HEK293 (cell line): ENCODE results near the gene ITGA3.

Experiments used
- CTCF ChIA-PET: fragments of 350-600 bp; formaldehyde crosslinking; extraction: SDS; loops from one replicate; lab custom pipeline; 2021; ENCODE audit warnings: antibody characterized with exemption; lab: Yijun Ruan, JAX
- POLR2A ChIA-PET: fragments of 300-600 bp; formaldehyde crosslinking; extraction: SDS; loops from one replicate; lab custom pipeline; 2020; ENCODE audit warnings: antibody characterized with exemption, inconsistent platforms; lab: Yijun Ruan, JAX
- H3K27ac ChIP-seq: fragments of 200-500 bp; sonication (Bioruptor generic); 2 replicates; pipeline ENCODE4 v1.5.1; 2014; ENCODE audit warnings: low read depth, low read length, control low read depth, inconsistent platforms; ENCODE audit errors: extremely low read depth
- H3K36me3 ChIP-seq, 2 experiments: fragments of 200-500 bp in 1 of 2; sonication (Bioruptor generic) in 1 of 2; 1 replicate in 1 of 2; 2 replicates in 1 of 2; pipeline ENCODE4 v1.5.1; 2014 to 2017; ENCODE audit warnings: inconsistent platforms in 2 of 2, low read length in 2 of 2; ENCODE audit not compliant: control insufficient read depth in 2 of 2, insufficient read depth in 1 of 2
- H3K4me1 ChIP-seq: fragments of 200-500 bp; sonication (Bioruptor generic); 2 replicates; pipeline ENCODE4 v1.5.1; 2014; ENCODE audit warnings: mild to moderate bottlenecking, low read length, inconsistent platforms; ENCODE audit not compliant: control insufficient read depth, insufficient read depth
- H3K4me3 ChIP-seq: 2 replicates; pipeline ENCODE4 v1.5.1; 2011; ENCODE audit warnings: low read depth, mild to moderate bottlenecking, control low read depth, low read length, moderate library complexity
- H3K9me3 ChIP-seq: fragments of 200-500 bp; sonication (Bioruptor generic); 2 replicates; pipeline ENCODE4 v1.5.1; 2014; ENCODE audit warnings: low read depth, low read length, inconsistent platforms; ENCODE audit not compliant: control insufficient read depth, insufficient read depth
- HOXA7 ChIP-seq: sonication (generic); formaldehyde crosslinking; IDR thresholded peaks from 2 replicates; pipeline ENCODE4 v1.8.1; 2022; ENCODE audit warnings: missing genetic modification reagents, borderline replicate concordance
- INSM2 ChIP-seq: fragments of 450-650 bp; formaldehyde crosslinking; IDR thresholded peaks from 2 replicates; pipeline ENCODE4 v1.5.1; 2016; ENCODE audit warnings: missing biosample characterization, missing genetic modification characterization
- OSR2 ChIP-seq: fragments of 450-650 bp; formaldehyde crosslinking; IDR thresholded peaks from 2 replicates; pipeline ENCODE4 v1.5.1; 2016; ENCODE audit warnings: missing biosample characterization, missing genetic modification characterization
- WT1 ChIP-seq: fragments of 450-650 bp; formaldehyde crosslinking; IDR thresholded peaks from 2 replicates; pipeline ENCODE4 v1.5.1; 2016; ENCODE audit warnings: missing biosample characterization, missing genetic modification characterization
- ZBTB20 ChIP-seq: fragments of 450-650 bp; formaldehyde crosslinking; IDR thresholded peaks from 2 replicates; pipeline ENCODE4 v1.5.1; 2016; ENCODE audit warnings: missing biosample characterization, missing genetic modification characterization
- ZBTB44 ChIP-seq: fragments of 450-650 bp; IDR thresholded peaks from 2 replicates; pipeline ENCODE4 v1.5.1; 2018; ENCODE audit warnings: missing biosample characterization, mild to moderate bottlenecking, missing genetic modification characterization
- ZBTB48 ChIP-seq: fragments of 450-650 bp; formaldehyde crosslinking; IDR thresholded peaks from 2 replicates; pipeline ENCODE4 v1.5.1; 2016; ENCODE audit warnings: missing biosample characterization, missing genetic modification characterization
- ZFP3 ChIP-seq: fragments of 450-650 bp; formaldehyde crosslinking; IDR thresholded peaks from 2 replicates; pipeline ENCODE4 v1.5.1; 2016; ENCODE audit warnings: low read depth, missing biosample characterization, missing genetic modification characterization
- ZNF18 ChIP-seq: fragments of 450-650 bp; formaldehyde crosslinking; IDR thresholded peaks from 2 replicates; pipeline ENCODE4 v1.5.1; 2016; ENCODE audit warnings: missing biosample characterization, missing genetic modification characterization
- ZNF248 ChIP-seq: fragments of 450-650 bp; formaldehyde crosslinking; IDR thresholded peaks from 2 replicates; pipeline ENCODE4 v1.5.1; 2017; ENCODE audit warnings: missing biosample characterization, missing genetic modification characterization
- ZNF280C ChIP-seq: fragments of 450-650 bp; formaldehyde crosslinking; IDR thresholded peaks from 2 replicates; pipeline ENCODE4 v1.5.1; 2016; ENCODE audit warnings: missing biosample characterization, missing genetic modification characterization
- ZNF335 ChIP-seq: fragments of 450-650 bp; formaldehyde crosslinking; conservative IDR thresholded peaks from 2 replicates; pipeline ENCODE4 v1.5.1; 2016; ENCODE audit warnings: missing biosample characterization, missing genetic modification characterization
- ZNF341 ChIP-seq: fragments of 450-650 bp; formaldehyde crosslinking; IDR thresholded peaks from 2 replicates; pipeline ENCODE4; 2016; ENCODE audit warnings: low read depth, missing biosample characterization, missing genetic modification characterization
- ZNF404 ChIP-seq: fragments of 450-650 bp; formaldehyde crosslinking; IDR thresholded peaks from 2 replicates; pipeline ENCODE4 v1.5.1; 2017; ENCODE audit warnings: missing biosample characterization, missing genetic modification characterization
- ZNF518A ChIP-seq: fragments of 450-650 bp; formaldehyde crosslinking; conservative IDR thresholded peaks from 2 replicates; pipeline ENCODE4 v1.5.1; 2016; ENCODE audit warnings: low read depth, missing biosample characterization, missing genetic modification characterization
- ZNF529 ChIP-seq: fragments of 450-650 bp; formaldehyde crosslinking; IDR thresholded peaks from 2 replicates; pipeline ENCODE4 v1.5.1; 2017; ENCODE audit warnings: missing genetic modification characterization, missing biosample characterization; ENCODE audit not compliant: insufficient replicate concordance
- ZNF544 ChIP-seq: fragments of 450-650 bp; formaldehyde crosslinking; IDR thresholded peaks from 2 replicates; pipeline ENCODE4 v1.5.0; 2017; ENCODE audit warnings: missing biosample characterization, missing genetic modification characterization
- ZNF548 ChIP-seq: fragments of 450-650 bp; formaldehyde crosslinking; IDR thresholded peaks from 2 replicates; pipeline ENCODE4 v1.5.1; 2016; ENCODE audit warnings: missing biosample characterization, missing genetic modification characterization
- ZNF600 ChIP-seq: fragments of 450-650 bp; formaldehyde crosslinking; IDR thresholded peaks from 2 replicates; pipeline ENCODE4 v1.5.1; 2016; ENCODE audit warnings: missing biosample characterization, missing genetic modification characterization
- ZNF658 ChIP-seq: fragments of 450-650 bp; formaldehyde crosslinking; IDR thresholded peaks from 2 replicates; pipeline ENCODE4; 2016; ENCODE audit warnings: missing biosample characterization, missing genetic modification characterization
- ZSCAN16 ChIP-seq: fragments of 450-650 bp; formaldehyde crosslinking; IDR thresholded peaks from 2 replicates; pipeline ENCODE4 v1.5.1; 2016; ENCODE audit warnings: missing biosample characterization, missing genetic modification characterization

Gene ITGA3

GRCh38 chr17:50046667-50047066 lies 9.2 kb upstream of the ITGA3 start (continued):
- TF ChIP-seq ZNF280C (tag by site-specific recombination), result no peak
- no peak for TF ChIP-seq OSR2 (tag by site-specific recombination)
- no peak for TF ChIP-seq ZNF658 (tag by site-specific recombination)
- TF ChIP-seq INSM2 (tag by site-specific recombination), result no peak
- TF ChIP-seq ZBTB20 (tag by site-specific recombination), result no peak
- no peak for TF ChIP-seq ZNF18
- TF ChIP-seq ZSCAN16, result no peak
- no peak for TF ChIP-seq ZBTB44 (tag by site-specific recombination)
- no peak for TF ChIP-seq ZNF548 (tag by site-specific recombination)
- TF ChIP-seq ZNF600 (tag by site-specific recombination), result no peak

GRCh38 chr17:50047083-50047482 lies 8.8 kb upstream of the ITGA3 start:
- TF ChIP-seq ZNF341 (no peak), ZFP3 (tag by site-specific recombination) (peak; percentile 64; the same call in 1 of the 2 replicates)
- Histone ChIP-seq H3K36me3 (no peaks in the 10 kb centered on the region), H3K4me1 (peaks cover 8% of the 10 kb centered on the region; the same call in 1 of the 2 replicates), H3K4me3 (no peak overlapping the region), H3K9me3 (no peaks in the 10 kb centered on the region), H3K27ac (no peak overlapping the region)
- ChIA-PET POLR2A (interaction anchor here (0.6 to 1.2 kb wide), 2 partner anchors 10 to 835 kb away, joined by 4 to 6 read pairs; no protein-coding TSS in a partner anchor), CTCF (interaction anchor here (1.0 to 1.2 kb wide), 3 partner anchors 9 to 46 kb away, joined by 3 to 5 read pairs (median 3); partner anchors contain the start of gene ITGA3)

- ChIA-PET CTCF (interaction anchor here (0.7 to 1.2 kb wide), 5 partner anchors 9 to 73 kb away, joined by 3 to 5 read pairs (median 3); partner anchors contain the start of gene ITGA3), POLR2A (interaction anchor here (0.6 to 1.2 kb wide), 2 partner anchors 9 to 834 kb away, joined by 4 to 6 read pairs; no protein-coding TSS in a partner anchor)
- peaks cover 13% of the 10 kb centered on the region for H3K4me1 ChIP-seq
- no peak overlapping the region for H3K4me3 ChIP-seq
- no peak overlapping the region for H3K27ac ChIP-seq
- H3K9me3 ChIP-seq, result no peaks in the 10 kb centered on the region
- H3K36me3 ChIP-seq, result no peaks in the 10 kb centered on the region
- TF ChIP-seq ZNF248 (tag by site-specific recombination) (no peak), ZNF404 (tag by site-specific recombination) (no peak), WT1 (tag by site-specific recombination) (no peak), ZNF518A (tag by site-specific recombination) (no peak), ZBTB48 (no peak), ZNF335 (0 out of 2 replicates have a peak, but pooled peaks have one; percentile 17), ZNF529 (tag by site-specific recombination) (no peak), ZNF544 (tag by site-specific recombination) (no peak), ZNF600 (tag by site-specific recombination) (no peak), HOXA7 (CRISPR knock-in tag) (no peak)
Observed at GRCh38 chr17:50047488-50048126, 8.3 kb upstream of the ITGA3 start.
